ENCODE results near the gene ZNF689. TPM values are rescaled to one million over a fixed set of nuclear protein-coding genes. Genes with fewer than 3 reads are reported as not detected.

Gene ZNF689
- total and polyA plus RNA-seq, 2 of the 13 experiments (the other 11 are each of a cell fraction or from before 2014, with no cell fraction given): 9.7 to 19.5 TPM

- no peak; the same call in 1 of the 2 replicates for TF ChIP-seq ZKSCAN8 (CRISPR knock-in tag; IDR thresholded peaks at IDR 0.05; ENCODE audit: borderline replicate concordance)
- TF ChIP-seq KMT2A (CRISPR knock-in tag; IDR thresholded peaks at IDR 0.05): no peak; the same call in 1 of the 2 replicates
- 0 out of 2 replicates have a peak, but pooled peaks have one; percentile 16 for TF ChIP-seq ZNF83 (CRISPR knock-in tag; IDR thresholded peaks at IDR 0.05; ENCODE audit: borderline replicate concordance)
- peak; percentile 74 for TF ChIP-seq TAF1 (CRISPR knock-in tag; IDR thresholded peaks at IDR 0.05)
- no peak for TF ChIP-seq PHB2 (IDR thresholded peaks at IDR 0.05; ENCODE audit: partially characterized antibody)
- no peak for TF ChIP-seq ZNF143 (CRISPR knock-in tag; IDR thresholded peaks at IDR 0.05)
- peak; percentile 5; the same call in 1 of the 2 replicates for TF ChIP-seq ZNF3 (CRISPR knock-in tag; IDR thresholded peaks at IDR 0.05)
- TF ChIP-seq SRY (CRISPR knock-in tag; IDR thresholded peaks at IDR 0.05): no peak; the same call in none of the 2 replicates
- no peak for TF ChIP-seq JUNB (CRISPR knock-in tag; IDR thresholded peaks at IDR 0.05; ENCODE audit: borderline replicate concordance)
- TF ChIP-seq ZNF770 (CRISPR knock-in tag; IDR thresholded peaks at IDR 0.05): no peak
- no peak for TF ChIP-seq ZBTB1 (CRISPR knock-in tag; IDR thresholded peaks at IDR 0.05; ENCODE audit: borderline replicate concordance)
- peak; percentile 97 for TF ChIP-seq ZMYM2 (CRISPR knock-in tag; IDR thresholded peaks at IDR 0.05)
- TF ChIP-seq THAP11 (CRISPR knock-in tag; IDR thresholded peaks at IDR 0.05): peak; percentile 85
- no peak; the same call in none of the 2 replicates for TF ChIP-seq TGIF2 (CRISPR knock-in tag; IDR thresholded peaks at IDR 0.05)
- peak; percentile 80 for TF ChIP-seq ZBTB14 (CRISPR knock-in tag; IDR thresholded peaks at IDR 0.05)
- no peak for TF ChIP-seq HNF4A (CRISPR knock-in tag; IDR thresholded peaks at IDR 0.05)
- 0 out of 2 replicates have a peak, but pooled peaks have one; percentile 12 for TF ChIP-seq MLXIP (CRISPR knock-in tag; IDR thresholded peaks at IDR 0.05; ENCODE audit: borderline replicate concordance)
- peak; percentile 48 for TF ChIP-seq UBTF (CRISPR knock-in tag; IDR thresholded peaks at IDR 0.05)
- no peak for TF ChIP-seq FOXM1 (CRISPR knock-in tag; IDR thresholded peaks at IDR 0.05)
- peak; percentile 64 for TF ChIP-seq ZNF607 (CRISPR knock-in tag; IDR thresholded peaks at IDR 0.05; ENCODE audit: borderline replicate concordance)
- TF ChIP-seq NFE2 (CRISPR knock-in tag; IDR thresholded peaks at IDR 0.05): 0 out of 2 replicates have a peak, but pooled peaks have one; percentile 0
- TF ChIP-seq ZC3H4 (CRISPR knock-in tag; IDR thresholded peaks at IDR 0.05; ENCODE audit: borderline replicate concordance): no peak
Measured at GRCh38 chr16:30657866-30658730, 47.9 kb upstream of the ZNF689 start, which contains the start of gene FBRS (continued).

Data from HepG2 (cell line).